ENCODE results near the gene TMEM253.

TMEM253 gene

DNA sequence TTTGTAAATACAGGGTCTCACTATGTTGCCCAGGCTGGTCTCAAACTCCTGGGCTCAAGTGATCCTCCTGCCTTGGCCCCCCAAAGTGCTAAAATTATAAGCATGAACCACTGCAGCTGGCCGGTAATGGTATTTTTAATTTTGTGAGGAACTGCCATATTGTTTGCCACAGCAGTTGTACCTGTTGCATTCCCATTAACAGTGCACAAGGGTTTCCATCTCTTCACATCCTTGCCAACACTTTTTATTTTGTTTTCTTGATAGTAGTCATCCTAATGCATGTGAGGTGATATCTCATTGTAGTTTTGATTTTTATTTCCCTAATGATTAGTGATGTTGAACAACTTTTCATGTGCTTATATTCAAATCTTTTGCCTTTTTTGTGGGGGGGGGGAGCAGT is 41.5 kb downstream of the TMEM253 start:
- TF ChIP-seq JUND (IDR thresholded peaks at IDR 0.05; ENCODE audit: low read depth) = no peak
- in situ Hi-C loops (cut with HindIII; ENCODE audit: low pct_unique_long_range_greater_than_20kb, low sequenced_read_pairs) = no loop called here

GRCh38 chr14:21145437-21145836 is 44.6 kb downstream of the TMEM253 start:
- TF ChIP-seq JUND (IDR thresholded peaks at IDR 0.05; ENCODE audit: low read depth) = no peak
- in situ Hi-C loops (cut with HindIII; ENCODE audit: low pct_unique_long_range_greater_than_20kb, low sequenced_read_pairs) = no loop called here
- DNase-seq (ENCODE audit: low read depth in 1 of 2, low spot score in 1 of 2) = no peak

More for the DNA sequence above, 41.5 kb downstream of the TMEM253 start:
- no peak for DNase-seq (ENCODE audit: low read depth in 1 of 2, low spot score in 1 of 2)

DNA sequence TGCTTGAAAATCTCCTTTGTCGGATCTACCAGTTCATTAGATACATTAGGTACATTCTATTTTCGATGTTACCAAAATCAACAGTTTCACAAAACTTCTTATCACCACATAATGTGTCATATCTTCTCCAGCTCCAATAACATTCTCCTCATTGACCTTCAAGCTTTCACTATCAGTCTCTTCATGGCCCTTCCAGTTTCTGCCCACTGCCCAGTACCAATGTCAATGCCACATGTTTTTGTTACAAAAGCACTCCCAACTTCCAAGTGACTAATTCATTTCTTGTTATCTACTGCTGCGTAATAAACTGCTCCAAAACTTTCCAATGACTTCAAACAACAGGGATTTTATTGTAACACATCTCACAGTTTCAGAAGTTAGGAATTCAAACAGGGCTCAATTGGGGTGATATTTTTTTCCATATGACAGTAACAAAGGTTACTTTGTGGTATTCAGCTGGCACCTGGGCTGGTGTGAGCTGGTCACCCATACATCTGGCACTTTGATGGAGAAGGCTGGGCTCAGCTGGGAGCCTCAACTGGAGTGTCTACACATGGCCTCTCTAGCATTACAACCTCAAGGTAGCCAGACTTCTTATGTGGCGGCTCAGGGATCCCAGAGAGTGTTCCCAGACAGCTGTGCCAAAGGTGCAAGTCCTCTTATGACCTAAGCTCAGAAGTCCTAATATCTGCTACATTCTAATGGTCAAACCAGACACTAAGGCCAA is 48.9 kb downstream of the TMEM253 start:
- no peak for TF ChIP-seq JUND (IDR thresholded peaks at IDR 0.05; ENCODE audit: low read depth)
- in situ Hi-C loops (cut with HindIII; ENCODE audit: low pct_unique_long_range_greater_than_20kb, low sequenced_read_pairs) = no loop called here
- no peak for DNase-seq (ENCODE audit: low read depth in 1 of 2, low spot score in 1 of 2)

All from T47D (cell line).